ENCODE data around the gene LPCAT1.
"Not testable (repeated sequence)": the region's sequence is repeated elsewhere in the genome, so short reads cannot be mapped to it uniquely, and the experiment has no call there.

LPCAT1 gene

GRCh38 chr5:1521671-1522600, 1.8 kb downstream of the LPCAT1 start:
- DNase-seq: no peak

DNA sequence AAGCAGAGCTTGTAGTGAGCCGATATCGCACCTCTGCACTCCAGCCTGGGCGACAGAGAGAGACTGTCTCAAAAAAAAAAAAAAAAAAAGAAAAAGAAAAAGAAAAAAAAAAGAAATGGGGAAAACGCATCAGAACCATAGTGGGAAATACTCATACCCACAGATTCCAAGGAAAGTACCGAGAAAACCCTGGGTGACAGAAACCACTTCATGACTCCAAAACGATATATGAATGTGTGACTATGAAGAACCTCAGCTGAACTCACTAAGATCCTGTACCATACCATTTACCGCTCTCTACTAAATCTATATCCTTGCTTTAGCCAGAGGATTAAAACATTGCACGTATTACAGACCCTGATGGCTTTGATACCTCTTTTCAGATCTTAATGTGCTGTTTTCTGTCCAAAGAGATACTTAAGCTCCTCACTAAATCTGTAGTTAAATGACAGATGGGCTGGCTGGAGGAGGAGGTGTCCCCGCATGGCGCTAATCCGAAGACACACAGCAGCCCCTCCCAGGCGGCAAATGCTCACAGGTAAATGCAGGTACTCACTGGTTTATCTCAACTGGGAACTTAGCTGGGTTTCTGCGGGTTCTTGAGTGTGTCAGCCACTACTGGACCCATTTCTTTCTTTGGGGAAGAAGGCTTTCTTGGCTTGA, 2.8 kb downstream of the LPCAT1 start:
- no peak for DNase-seq

GRCh38 chr5:1519631-1520210, 4.0 kb downstream of the LPCAT1 start:
- DNase-seq: no peak

GRCh38 chr5:1517838-1518237, 5.9 kb downstream of the LPCAT1 start:
- no peak for DNase-seq

GRCh38 chr5:1516615-1517601, 6.9 kb downstream of the LPCAT1 start:
- no peak for DNase-seq

GRCh38 chr5:1515921-1516571, 7.7 kb downstream of the LPCAT1 start:
- no peak for DNase-seq

DNA sequence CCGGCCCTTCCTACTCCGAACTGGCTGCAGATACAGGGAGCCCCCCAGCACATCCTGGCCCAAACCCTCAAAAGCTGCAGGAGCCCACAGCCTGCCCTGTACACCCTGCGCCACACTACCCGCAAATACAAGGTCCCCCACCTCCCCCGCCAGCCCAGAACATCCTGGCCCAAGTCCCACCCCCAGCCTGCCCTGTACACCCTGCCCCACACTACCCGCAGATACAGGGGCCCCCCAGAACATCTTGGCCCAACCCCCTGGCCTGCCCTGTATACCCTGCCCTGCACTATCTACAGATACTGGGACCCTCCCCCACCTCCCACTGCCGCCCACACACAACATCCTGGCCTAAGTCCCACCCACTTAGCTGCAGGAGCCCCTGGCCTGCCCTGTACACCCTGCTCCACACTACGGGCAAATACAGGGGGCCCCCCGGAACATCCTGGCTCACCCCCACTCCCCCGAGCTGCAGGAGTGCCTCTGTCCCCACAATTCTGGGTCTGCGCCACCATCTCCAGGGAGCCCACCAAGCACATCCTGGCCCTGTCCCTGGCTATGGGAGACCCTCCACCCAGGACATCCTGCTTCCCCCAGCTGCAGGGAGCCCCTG, 8.3 kb downstream of the LPCAT1 start:
- no peak for DNase-seq

- DNase-seq: not testable (repeated sequence)
Measured at GRCh38 chr5:1514819-1515310, 8.9 kb downstream of the LPCAT1 start.

DNA sequence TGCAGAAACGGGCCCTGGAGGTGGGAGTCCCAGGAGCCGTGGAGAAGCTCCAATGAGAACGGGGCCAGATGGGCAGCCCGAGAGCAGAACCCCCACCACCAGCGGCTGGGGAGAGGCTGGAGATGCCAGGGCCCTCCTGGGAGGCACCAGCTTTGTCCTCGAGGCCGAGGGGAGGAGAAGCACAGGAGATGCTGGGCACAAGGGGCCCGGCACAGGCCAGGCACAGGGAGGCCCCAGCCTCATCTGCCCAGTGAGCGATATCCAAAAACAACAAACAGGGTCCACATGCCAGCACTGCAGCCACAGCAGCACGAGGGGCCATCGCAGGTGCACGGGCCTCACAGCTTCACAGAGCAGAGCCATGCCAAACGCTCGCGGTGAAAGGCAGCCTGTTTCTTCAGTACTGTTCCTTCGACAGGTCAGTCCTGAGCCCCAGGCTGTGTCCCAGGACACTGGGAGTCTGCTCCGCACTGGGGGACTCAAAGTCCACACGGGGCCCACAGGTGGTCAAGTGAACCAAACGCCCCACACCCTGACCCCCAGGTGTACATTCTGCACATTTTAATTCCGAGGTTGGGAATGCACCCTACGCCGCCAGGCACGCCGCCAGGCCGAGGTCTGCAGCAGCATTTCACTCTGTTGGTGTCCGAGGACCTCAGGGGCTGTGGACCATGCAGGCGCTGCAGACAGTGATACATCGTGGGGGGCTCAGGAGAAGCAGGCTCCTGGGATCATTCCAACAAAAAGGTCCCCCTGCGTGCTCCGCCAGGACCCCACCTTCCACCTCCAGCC, 9.5 kb downstream of the LPCAT1 start:
- DNase-seq: no peak

DNA sequence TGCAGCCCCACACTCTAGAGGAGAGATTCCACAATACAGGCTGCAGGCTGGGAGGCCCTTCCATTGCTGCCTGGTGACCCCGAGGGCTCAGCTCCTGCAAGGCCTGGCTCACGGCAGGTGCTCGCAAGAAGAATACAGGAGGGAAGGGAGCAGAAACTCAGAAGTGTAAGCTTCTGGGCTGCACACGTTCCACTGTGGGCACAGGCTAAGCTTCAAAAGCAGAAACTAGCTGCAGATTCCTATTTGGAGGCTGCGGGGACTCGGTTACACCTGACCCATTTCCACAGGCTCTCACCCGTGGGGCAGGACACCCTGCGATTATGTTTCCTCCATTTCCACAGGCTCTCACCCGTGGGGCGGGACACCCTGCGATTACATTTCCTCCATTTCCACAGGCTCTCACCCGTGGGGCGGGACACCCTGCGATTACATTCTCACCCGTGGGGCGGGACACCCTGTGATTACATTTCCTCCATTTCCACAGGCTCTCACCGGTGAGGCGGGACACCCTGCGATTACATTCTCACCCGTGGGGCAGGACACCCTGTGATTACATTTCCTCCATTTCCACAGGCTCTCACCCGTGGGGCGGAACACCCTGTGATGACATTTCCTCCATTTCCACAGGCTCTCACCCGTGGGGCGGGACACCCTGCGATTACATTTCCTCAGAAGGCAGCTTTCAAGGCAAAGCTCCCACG, 10.3 kb downstream of the LPCAT1 start:
- DNase-seq: no peak

DNA sequence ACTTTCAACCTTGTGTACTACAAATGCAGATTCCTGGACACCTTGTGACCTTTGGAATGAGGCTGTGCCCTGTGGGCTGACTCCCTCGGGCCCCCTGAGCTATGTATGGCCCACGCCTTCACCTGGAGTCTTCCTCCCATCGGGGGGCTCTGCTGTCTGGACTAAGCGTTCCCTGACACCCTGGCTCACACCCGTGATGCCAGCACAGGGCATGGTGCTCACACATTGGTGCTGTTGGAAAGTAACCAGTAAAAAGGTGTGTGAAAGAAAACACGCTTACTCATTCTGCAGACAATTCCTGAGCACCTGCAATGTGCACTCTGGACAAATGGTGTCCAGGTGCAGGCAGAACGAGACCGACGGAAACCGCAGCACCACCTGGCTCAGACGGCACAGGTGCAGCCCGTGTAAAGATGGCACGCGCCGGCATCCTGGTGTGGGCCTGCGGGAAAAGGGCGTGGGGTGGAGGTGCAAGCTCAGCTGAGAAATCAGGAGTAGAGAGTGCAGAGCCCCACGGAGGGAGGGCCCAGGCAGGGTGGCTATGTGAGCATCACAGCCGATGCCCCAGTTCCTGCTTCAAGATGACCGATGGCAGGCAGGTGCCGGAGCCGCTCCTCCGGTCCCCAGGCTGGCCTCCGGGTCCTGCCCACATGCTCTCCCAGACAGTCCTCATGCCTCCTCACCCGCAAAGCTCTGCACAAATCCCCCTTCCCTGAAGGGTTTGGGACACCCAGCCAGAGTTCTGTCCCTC, 11.0 kb downstream of the LPCAT1 start:
- DNase-seq: no peak

DNA sequence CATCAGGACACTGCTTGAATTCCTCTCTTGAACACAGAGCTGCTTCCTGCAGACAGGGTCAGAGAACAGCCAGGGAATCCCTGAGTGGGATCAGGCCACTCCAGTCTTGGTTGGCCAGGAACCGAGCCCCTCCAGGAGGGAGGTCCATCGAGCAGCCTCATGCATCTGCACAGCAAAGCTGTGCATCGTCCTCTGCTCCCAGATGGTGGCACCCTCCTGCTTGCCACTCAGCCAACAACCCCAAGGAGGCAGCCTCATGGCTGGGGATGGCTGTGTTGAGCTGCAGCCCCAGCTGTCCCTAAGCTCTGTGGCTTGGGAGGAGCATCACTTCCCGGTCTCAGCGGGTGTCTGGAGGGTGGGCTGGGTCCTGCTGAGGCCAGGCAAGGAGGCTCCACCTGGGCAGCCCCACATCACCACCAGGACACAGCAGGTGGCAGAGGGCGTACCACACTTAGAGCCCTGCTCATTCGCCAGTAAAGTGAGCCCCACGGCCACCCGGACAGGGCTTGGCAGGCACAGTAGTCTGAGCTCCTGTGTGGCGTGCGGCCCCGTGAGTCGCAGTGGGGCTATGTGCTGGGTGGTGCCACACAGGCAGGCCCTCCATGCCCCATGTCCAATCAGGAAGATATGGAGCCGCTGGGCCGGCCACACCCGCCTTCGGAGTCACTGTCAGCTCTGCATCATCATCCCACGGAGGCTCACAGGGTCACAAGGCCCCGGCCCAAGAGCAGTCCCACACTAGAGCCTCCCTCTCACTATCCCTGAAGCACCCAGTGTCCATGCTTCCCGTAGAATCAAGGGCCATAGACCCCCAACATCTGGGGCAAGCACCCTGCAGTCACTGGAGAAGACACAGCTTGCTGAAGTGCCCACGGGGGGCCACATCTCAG, 11.9 kb downstream of the LPCAT1 start:
- DNase-seq: no peak

- no peak for DNase-seq
Measured at GRCh38 chr5:1511048-1511447, 12.7 kb downstream of the LPCAT1 start.

DNA sequence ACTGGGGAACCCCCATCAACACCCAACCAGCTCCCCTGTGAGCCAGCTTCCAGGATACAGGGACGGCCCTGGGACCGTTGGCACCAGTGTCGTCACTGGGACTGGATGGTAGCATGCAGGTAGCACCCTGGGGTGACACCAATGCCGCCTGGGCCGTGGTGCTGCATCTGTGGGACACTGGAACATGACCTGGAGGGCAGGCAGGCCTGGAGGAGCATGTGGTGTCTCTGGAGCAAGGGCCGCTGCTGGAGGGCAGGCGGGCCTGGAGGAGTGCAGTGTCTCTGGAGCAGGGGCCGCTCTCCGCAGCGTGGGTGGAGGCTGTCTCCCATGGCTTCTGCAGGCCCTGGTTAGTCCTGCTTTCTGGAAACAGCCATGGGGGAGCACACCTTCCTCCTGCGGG, 13.1 kb downstream of the LPCAT1 start:
- no peak for DNase-seq

GRCh38 chr5:1510151-1510561, 13.6 kb downstream of the LPCAT1 start:
- no peak for DNase-seq

DNA sequence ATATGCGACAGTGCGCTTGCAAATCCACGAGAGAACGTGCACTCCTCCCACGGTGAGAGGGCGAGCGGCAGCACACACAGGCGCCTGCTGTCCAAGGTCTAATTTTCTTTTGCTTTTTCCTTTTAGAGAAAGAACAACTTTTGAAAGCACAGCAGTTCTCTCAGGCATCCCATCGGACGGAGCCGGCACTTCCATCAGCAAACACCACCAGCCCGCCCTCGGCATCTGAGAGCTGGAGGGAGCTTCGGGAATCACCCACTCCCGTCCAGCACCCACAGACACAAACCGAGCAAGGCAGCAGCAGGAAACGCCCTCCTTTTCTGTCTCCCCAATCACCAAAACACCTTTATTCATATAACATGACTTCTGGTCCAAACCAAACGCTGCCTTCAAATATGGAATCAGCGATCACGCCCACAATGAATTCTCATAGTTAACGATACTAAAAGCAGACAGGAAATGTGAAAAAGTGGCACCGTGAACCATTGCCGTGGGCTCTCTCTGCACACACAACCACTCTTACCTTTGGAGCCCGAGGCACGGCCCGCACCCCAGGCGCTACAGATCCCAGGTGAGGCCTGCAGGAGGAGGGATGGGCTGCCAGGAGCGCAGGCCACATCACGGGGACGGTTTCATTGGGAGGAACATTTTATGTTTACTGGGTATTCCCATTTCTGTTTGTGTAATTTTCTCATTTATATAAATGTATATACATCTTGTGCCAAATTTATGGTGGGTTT, 14.2 kb downstream of the LPCAT1 start:
- DNase-seq: no peak

- peak; percentile 1 for DNase-seq
Measured at GRCh38 chr5:1508659-1509290, 15.0 kb downstream of the LPCAT1 start.

Data from stimulated activated CD4-positive, alpha-beta T cell treated with anti-CD3 and anti-CD28 coated beads, Interleukin-4, amount 100 ng/mL, for 1 hour (primary cell).